GM19463 (cell line): ENCODE results near the gene LYPD8.

ENCODE experiments used
- ATAC-seq: cut with Tn5 transposase; IDR thresholded peaks from one replicate; pipeline ENCODE4 v1.9.1; 2021; ENCODE audit warnings: mild to moderate bottlenecking, moderate library complexity; ENCODE audit not compliant: unreplicated experiment

LYPD8 gene

GRCh38 chr1:248703674-248704073 lies 51.9 kb downstream of the LYPD8 start:
- ATAC-seq: no peak

- ATAC-seq: no peak
Measured at GRCh38 chr1:248702714-248703113, 52.8 kb downstream of the LYPD8 start, which contains the start of gene OR14I1. OR14I1 (minus strand) TSS chr1:248702766.

DNA sequence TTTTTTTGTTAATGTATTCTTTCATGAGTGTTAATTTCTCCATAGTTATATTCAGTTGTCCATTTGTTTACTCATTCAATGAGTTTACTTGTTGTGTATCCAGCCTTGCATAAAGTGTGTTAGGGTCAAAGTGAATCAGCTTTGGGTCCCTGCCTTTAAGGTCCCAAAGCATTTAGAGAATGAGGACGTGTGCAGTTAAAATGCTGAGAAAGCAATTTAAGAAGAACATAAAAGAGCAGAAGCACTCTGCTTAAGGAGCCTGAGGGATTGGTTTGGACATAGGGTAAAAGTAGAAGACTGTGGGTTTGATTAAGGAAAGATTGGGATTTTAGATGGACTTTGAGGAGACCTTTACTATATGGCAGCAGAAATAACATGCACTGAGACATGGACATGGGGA lies 56.5 kb downstream of the LYPD8 start:
- no peak for ATAC-seq

DNA sequence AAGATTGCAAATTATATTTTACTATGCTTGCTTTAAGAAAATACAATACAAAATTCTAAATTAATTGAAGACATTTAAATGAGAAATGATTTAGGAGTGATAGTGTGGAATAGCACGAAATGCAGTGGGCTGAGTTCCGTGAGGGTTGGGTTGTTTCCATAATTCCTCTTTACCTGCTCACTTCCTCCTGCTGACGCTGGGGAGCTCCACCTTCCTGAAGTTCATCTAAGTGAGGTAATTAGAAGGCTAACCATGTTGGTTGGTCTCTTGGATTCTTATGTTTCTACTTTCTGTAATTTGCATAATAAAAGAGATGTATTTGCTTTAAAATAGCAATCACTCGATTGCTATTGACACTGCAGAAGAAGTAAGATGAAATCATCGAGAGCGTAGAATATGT lies 57.7 kb downstream of the LYPD8 start:
- ATAC-seq: no peak

GRCh38 chr1:248696774-248697173 lies 58.8 kb downstream of the LYPD8 start:
- no peak for ATAC-seq

DNA sequence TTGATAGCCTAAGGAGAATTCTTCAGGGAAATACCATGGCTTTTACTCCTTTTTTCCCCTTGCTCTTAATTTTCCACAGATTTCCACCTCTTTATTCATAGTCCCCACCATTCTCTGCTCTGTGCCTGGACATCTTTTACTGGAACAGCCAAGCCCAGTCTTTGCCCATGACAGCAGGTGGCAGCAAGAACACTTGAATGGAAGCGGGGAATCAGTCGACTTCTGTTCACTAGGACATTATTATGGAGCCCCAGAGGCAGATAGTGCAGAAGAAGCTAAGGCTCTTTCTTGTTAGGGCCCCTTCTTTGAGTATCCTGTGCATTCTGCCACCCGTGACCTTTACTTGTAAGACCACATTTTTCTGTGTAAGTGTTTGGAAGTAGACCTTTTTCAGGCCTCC lies 59.3 kb downstream of the LYPD8 start:
- no peak for ATAC-seq

- no peak for ATAC-seq
Measured at GRCh38 chr1:248695451-248696132, 60.0 kb downstream of the LYPD8 start.

DNA sequence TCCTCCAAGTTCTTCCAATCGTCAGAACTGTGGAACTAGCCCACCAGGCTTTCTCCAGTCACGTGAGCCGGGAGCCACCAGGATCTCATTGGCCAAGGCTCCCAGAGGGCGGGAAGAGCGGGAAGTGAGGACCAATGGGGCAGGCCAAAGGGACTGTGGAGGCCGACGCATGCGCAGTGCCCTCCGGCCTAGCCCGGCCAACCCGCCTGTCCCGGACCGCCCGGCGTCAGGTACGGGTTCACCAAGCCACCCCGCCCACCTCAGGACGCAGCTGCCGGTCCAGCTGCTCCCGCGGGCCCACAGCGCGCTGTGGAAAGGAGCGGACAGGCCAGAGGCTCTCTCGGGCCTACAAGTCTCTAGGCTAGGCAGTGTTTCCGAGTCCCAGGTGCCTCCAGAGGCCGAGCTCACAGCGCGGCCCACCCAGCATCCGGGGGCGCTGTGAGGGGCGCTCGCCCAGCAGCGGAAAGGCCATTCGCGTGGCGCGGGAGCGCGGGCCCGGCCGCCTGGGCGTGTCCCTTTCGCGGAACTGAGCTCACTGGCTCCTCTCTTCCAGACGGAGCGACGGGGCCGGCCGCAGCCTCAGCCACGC lies 63.9 kb downstream of the LYPD8 start:
- ATAC-seq: no peak
